ENCODE data around the gene ZBTB14.
A peak's percentile ranks its signal among the peaks of the same experiment; 100 is the strongest.

Gene ZBTB14

GRCh38 chr18:5309888-5310470, 14.5 kb upstream of the ZBTB14 start:
- Histone ChIP-seq H3K27ac (peak overlapping the region in 8 of 11 experiments; percentile 16 to 51 (median 30); a peak in 9 of 22 replicates), H3K9ac (0 out of 22 replicates have a peak overlapping the region, but pooled peaks of 2 of the 11 experiments have one; percentile 5 to 35), H4K20me1 (no peaks in the 10 kb centered on the region), H3K4me3 (peak overlapping the region in 1 of 10 experiments; percentile 15; a peak in 1 of 20 replicates), H3K4me1 (peaks cover 10 to 22% (median 13%) of the 10 kb centered on the region in 10 experiments), H3K4me2 (peak overlapping the region; percentile 30 to 82 (median 66)), H3K9me3 (replicated peaks in 1 of 11) (no peaks in the 10 kb centered on the region), H3K36me3 (no peaks in the 10 kb centered on the region), H3K27me3 (no peaks in the 10 kb centered on the region)
- peak in 9 of 11 experiments; percentile 23 to 81 (median 60); a peak in 9 of 22 replicates for TF ChIP-seq Cebpa-rat (IDR thresholded peaks at IDR 0.05)

DNA sequence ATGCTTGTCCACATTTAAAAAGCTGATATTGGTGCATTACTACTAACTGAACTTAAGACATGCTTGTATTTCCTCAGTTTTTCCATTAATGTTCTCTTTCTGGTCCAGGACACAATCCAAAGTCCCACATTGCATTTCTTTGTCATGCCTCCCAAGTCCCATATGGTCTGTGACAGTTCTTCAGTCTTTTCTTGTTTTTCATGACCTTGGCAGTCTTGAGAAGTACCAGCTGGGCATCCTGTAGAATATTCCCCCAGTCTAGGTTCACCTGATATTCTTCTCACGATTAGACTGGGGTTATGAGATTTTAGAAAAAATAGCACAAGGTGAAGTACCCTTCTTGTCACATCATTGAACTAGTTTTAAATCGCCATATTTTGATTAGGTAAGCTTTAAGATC, 10.3 kb upstream of the ZBTB14 start:
- Histone ChIP-seq H3K9ac (no peak overlapping the region), H3K27ac (no peak overlapping the region), H3K4me1 (peaks cover 10 to 15% (median 13%) of the 10 kb centered on the region in 10 experiments), H3K4me2 (no peak overlapping the region), H3K27me3 (no peaks in the 10 kb centered on the region), H3K4me3 (no peak overlapping the region), H3K36me3 (no peaks in the 10 kb centered on the region), H3K9me3 (replicated peaks in 1 of 11) (no peaks in the 10 kb centered on the region), H4K20me1 (no peaks in the 10 kb centered on the region)
- no peak for TF ChIP-seq Cebpa-rat (IDR thresholded peaks at IDR 0.05)

DNA sequence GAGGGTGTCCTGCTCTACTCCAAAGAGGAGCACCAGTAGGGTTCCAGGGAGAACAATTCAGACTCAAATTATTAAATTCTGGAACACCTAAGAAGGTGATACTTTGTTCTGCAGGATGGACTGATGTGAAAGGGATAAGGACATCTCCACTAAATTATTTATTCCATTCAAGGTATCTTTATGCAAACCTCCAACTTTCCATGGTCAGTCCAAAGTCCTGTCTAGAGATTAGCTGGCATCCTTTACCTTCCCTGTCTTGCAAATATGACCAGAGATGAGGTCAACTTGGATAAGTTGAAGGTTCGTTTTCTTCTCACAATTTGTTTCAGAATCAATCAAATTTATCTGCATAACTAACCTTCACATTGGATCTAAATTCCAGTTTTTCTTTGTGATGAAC, 8.7 kb upstream of the ZBTB14 start:
- Histone ChIP-seq H3K27me3 (no peaks in the 10 kb centered on the region), H3K27ac (no peak overlapping the region), H3K36me3 (no peaks in the 10 kb centered on the region), H3K9me3 (replicated peaks in 1 of 11) (no peaks in the 10 kb centered on the region), H3K4me1 (no peaks in the 10 kb centered on the region), H3K4me3 (no peak overlapping the region), H3K4me2 (no peak overlapping the region), H4K20me1 (no peaks in the 10 kb centered on the region), H3K9ac (no peak overlapping the region)
- TF ChIP-seq Cebpa-rat (IDR thresholded peaks at IDR 0.05), result no peak

- no peak overlapping the region for H3K9ac ChIP-seq
- no peak overlapping the region for H3K4me3 ChIP-seq
- H3K4me2 ChIP-seq, result no peak overlapping the region
- H4K20me1 ChIP-seq, result no peaks in the 10 kb centered on the region
- H3K27me3 ChIP-seq, result no peaks in the 10 kb centered on the region
- no peaks in the 10 kb centered on the region for H3K36me3 ChIP-seq
- no peaks in the 10 kb centered on the region for H3K9me3 ChIP-seq (replicated peaks in 1 of 11)
- no peaks in the 10 kb centered on the region for H3K4me1 ChIP-seq
- no peak for TF ChIP-seq Cebpa-rat (IDR thresholded peaks at IDR 0.05)
- no peak overlapping the region for H3K27ac ChIP-seq
Measured at GRCh38 chr18:5303636-5304035, 8.1 kb upstream of the ZBTB14 start.

- Histone ChIP-seq H4K20me1 (no peaks in the 10 kb centered on the region), H3K27ac (no peak overlapping the region), H3K4me3 (no peak overlapping the region), H3K4me2 (no peak overlapping the region), H3K9ac (no peak overlapping the region), H3K27me3 (no peaks in the 10 kb centered on the region), H3K4me1 (peaks cover 0 to 7% (median under 1%) of the 10 kb centered on the region in 10 experiments; a peak in 8 of 20 replicates), H3K9me3 (replicated peaks in 1 of 11) (no peaks in the 10 kb centered on the region), H3K36me3 (no peaks in the 10 kb centered on the region)
- TF ChIP-seq Cebpa-rat (IDR thresholded peaks at IDR 0.05), result no peak
Measured at GRCh38 chr18:5302606-5303005, 7.1 kb upstream of the ZBTB14 start.

DNA sequence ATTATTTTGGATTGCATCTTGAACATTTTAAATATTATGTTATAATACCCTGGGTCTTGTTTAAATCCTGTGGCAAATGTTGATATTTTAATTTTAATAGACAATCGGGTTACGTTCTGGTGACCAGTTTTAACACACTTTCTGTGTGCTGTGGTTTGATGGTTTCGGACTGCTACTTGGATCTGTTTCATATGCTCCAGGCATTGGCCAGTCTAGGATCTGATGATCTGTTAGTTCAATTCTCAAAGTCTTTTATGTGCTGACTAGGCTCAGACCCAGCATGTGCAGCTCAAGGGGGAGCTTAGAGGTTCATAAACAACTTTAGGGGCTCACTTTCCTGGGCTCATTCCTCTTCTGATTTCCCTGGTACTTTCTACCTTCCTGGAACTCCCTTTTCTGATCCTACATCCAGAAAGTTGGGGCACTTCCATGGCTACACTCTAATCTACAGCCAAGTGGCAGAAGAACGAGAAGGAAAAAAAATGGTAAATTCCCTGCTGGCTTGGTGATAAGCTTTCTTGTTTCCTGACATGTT, 5.0 kb upstream of the ZBTB14 start:
- no peaks in the 10 kb centered on the region for H3K27me3 ChIP-seq
- no peak overlapping the region for H3K27ac ChIP-seq
- H3K4me3 ChIP-seq, result no peak overlapping the region
- no peak for TF ChIP-seq Cebpa-rat (IDR thresholded peaks at IDR 0.05)
- H3K36me3 ChIP-seq, result no peaks in the 10 kb centered on the region
- H3K4me1 ChIP-seq, result peaks cover 6 to 16% (median 11%) of the 10 kb centered on the region in 10 experiments; a peak in 15 of 20 replicates
- H3K9ac ChIP-seq, result no peak overlapping the region
- no peaks in the 10 kb centered on the region for H3K9me3 ChIP-seq (replicated peaks in 1 of 11)
- H4K20me1 ChIP-seq, result no peaks in the 10 kb centered on the region
- H3K4me2 ChIP-seq, result no peak overlapping the region

DNA sequence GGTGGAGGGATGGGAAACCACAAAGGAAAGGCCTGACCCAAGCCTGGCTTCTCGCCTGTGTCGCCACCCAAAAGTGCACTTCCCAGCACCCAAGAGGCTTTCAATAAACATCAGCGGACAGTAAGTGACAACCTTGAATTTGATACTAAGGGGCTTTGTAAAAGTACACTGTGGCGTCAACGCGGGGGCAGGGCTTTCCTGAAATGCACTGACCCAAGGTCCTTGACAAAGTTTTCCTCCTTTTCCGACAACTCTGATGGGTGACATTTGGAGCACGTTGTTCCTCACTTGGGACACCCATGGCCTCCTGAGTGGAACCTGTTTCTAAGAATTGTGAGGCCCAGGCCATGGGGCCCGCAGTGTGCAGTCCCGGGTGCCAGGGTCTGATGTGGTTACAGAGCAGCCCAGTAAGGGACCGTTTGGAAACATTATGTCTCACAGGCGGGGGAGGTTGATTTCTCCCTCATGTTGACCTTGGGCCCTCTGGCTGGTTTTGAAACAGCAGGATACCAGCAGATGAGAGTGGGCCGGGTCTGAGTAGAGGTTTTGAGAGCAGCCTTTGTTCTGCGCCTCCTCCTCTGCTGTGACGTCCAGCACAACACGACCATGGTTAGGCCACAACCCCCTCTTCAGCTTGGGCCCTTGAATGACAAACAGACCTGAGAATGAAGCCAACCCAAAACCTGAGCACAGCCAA, 2.8 kb upstream of the ZBTB14 start:
- no peak overlapping the region for H3K9ac ChIP-seq
- TF ChIP-seq Cebpa-rat (IDR thresholded peaks at IDR 0.05), result no peak
- peaks cover 0 to under 1% (median 0%) of the 10 kb centered on the region in 11 experiments; a peak in 4 of 22 replicates for H3K36me3 ChIP-seq
- H3K27ac ChIP-seq, result no peak overlapping the region
- no peaks in the 10 kb centered on the region for H4K20me1 ChIP-seq
- no peak overlapping the region for H3K4me3 ChIP-seq
- H3K4me1 ChIP-seq, result peaks cover 17 to 26% (median 21%) of the 10 kb centered on the region in 10 experiments
- peak overlapping the region in 4 of 11 experiments; percentile 83 to 98 (median 92); a peak in 4 of 22 replicates for H3K4me2 ChIP-seq
- H3K27me3 ChIP-seq, result no peaks in the 10 kb centered on the region
- H3K9me3 ChIP-seq (replicated peaks in 1 of 11), result no peaks in the 10 kb centered on the region

DNA sequence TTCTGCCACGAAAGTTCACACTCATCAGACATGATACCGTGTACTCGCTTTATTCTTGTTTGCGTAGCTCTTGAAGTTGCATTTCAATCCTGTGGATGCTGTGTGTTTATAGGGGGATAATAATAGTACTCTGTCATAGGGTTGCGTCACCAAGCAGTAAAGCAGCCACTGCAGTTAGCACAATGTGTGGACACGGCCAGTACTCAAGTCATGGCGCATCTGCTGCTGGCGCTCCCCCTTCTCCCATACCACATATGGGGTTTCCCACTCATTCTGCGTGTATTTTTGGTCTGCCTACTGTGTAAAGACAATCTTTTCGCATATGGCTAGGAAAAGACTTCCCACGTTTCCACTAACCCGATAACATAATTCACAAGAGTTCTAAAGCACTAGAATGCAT, 2.1 kb upstream of the ZBTB14 start:
- Histone ChIP-seq H3K9ac (0 out of 22 replicates have a peak overlapping the region, but pooled peaks of 1 of the 11 experiments have one; percentile 99), H3K36me3 (peaks cover 2 to 8% (median 3%) of the 10 kb centered on the region in 11 experiments; a peak in 17 of 22 replicates), H3K27me3 (no peaks in the 10 kb centered on the region), H3K4me3 (no peak overlapping the region), H3K4me2 (peak overlapping the region; percentile 77 to 98 (median 90); a peak in 17 of 22 replicates), H3K27ac (peak overlapping the region in 1 of 11 experiments; percentile 99; a peak in 1 of 22 replicates), H4K20me1 (no peaks in the 10 kb centered on the region), H3K9me3 (replicated peaks in 1 of 11) (no peaks in the 10 kb centered on the region), H3K4me1 (peaks cover 20 to 33% (median 26%) of the 10 kb centered on the region in 10 experiments)
- no peak for TF ChIP-seq Cebpa-rat (IDR thresholded peaks at IDR 0.05)

- no peak for TF ChIP-seq Cebpa-rat (IDR thresholded peaks at IDR 0.05)
- peak overlapping the region; percentile 67 to 85 (median 80) for H3K4me3 ChIP-seq
- H3K9ac ChIP-seq, result peak overlapping the region; percentile 95 to 99 (median 97)
- H3K36me3 ChIP-seq, result peaks cover 10 to 16% (median 11%) of the 10 kb centered on the region in 11 experiments
- peaks cover 20 to 36% (median 26%) of the 10 kb centered on the region in 10 experiments for H3K4me1 ChIP-seq
- peak overlapping the region; percentile 77 to 98 (median 90) for H3K4me2 ChIP-seq
- no peaks in the 10 kb centered on the region for H3K27me3 ChIP-seq
- H3K27ac ChIP-seq, result peak overlapping the region; percentile 96 to 99 (median 97)
- no peaks in the 10 kb centered on the region for H3K9me3 ChIP-seq (replicated peaks in 1 of 11)
- H4K20me1 ChIP-seq, result no peaks in the 10 kb centered on the region
Measured at GRCh38 chr18:5296706-5297320, 1.3 kb upstream of the ZBTB14 start.
